Stimulated activated CD4-positive, alpha-beta T cell treated with anti-CD3 and anti-CD28 coated beads, Interleukin-4, amount 100 ng/mL, for 1 hour (primary cell): ENCODE results near the gene PIEZO1.
A peak's percentile ranks its signal among the peaks of the same experiment; 100 is the strongest.
"Not testable (repeated sequence)": the region's sequence is repeated elsewhere in the genome, so short reads cannot be mapped to it uniquely, and the experiment has no call there.

Experiments
- DNase-seq: peaks from one replicate; pipeline ENCODE4 v3.0.0-alpha.2; 2020

The PIEZO1 gene, protein sequence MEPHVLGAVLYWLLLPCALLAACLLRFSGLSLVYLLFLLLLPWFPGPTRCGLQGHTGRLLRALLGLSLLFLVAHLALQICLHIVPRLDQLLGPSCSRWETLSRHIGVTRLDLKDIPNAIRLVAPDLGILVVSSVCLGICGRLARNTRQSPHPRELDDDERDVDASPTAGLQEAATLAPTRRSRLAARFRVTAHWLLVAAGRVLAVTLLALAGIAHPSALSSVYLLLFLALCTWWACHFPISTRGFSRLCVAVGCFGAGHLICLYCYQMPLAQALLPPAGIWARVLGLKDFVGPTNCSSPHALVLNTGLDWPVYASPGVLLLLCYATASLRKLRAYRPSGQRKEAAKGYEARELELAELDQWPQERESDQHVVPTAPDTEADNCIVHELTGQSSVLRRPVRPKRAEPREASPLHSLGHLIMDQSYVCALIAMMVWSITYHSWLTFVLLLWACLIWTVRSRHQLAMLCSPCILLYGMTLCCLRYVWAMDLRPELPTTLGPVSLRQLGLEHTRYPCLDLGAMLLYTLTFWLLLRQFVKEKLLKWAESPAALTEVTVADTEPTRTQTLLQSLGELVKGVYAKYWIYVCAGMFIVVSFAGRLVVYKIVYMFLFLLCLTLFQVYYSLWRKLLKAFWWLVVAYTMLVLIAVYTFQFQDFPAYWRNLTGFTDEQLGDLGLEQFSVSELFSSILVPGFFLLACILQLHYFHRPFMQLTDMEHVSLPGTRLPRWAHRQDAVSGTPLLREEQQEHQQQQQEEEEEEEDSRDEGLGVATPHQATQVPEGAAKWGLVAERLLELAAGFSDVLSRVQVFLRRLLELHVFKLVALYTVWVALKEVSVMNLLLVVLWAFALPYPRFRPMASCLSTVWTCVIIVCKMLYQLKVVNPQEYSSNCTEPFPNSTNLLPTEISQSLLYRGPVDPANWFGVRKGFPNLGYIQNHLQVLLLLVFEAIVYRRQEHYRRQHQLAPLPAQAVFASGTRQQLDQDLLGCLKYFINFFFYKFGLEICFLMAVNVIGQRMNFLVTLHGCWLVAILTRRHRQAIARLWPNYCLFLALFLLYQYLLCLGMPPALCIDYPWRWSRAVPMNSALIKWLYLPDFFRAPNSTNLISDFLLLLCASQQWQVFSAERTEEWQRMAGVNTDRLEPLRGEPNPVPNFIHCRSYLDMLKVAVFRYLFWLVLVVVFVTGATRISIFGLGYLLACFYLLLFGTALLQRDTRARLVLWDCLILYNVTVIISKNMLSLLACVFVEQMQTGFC (N-terminal part only)

DNA sequence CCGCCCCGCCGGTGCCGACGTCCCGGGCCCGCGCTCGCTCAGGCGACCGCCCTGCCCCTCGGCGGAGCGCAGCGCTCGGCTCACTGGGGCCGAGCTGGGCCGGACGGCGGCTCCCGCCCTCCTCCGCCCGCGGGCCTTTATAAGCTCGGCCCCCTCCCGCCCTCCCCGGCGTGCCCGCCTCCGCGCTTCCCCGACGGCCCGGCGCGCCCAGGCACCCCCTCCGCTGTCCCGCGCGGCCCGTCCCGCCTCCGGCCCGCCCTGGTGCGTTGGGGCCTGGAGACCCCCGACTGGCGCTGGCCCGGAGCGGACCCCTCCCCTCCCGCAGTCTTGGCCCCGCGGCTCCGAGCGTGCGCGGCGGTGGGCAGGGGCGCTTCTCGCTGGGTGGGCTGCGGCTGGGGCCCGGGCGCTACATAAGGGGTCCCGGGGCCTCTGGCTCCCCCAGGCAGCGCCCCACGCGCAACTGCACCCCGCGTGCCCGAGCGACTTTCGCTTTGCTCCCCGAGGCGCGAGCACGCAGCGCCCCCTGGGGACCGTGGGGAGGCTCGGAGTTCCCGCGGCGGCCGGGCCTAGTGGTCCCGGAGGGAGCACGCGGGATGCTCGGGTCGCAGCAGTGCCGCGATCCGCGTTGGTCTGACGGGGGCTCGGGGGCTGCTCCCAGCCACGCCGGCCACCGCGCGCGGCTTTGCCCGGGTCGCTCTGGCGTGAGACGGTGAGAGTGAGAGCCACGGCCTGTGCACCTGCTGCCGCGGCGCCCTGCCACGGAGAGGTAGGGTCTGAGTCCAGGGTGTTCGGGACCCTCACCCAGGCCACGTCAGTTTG, at the start of gene PIEZO1:
Gene PIEZO1, minus strand, starts transcription at position 115 of the 819 bp plus-strand sequence. CDS start 256 bp downstream, outside the sequence.
- DNase-seq = peak; percentile 83

DNA sequence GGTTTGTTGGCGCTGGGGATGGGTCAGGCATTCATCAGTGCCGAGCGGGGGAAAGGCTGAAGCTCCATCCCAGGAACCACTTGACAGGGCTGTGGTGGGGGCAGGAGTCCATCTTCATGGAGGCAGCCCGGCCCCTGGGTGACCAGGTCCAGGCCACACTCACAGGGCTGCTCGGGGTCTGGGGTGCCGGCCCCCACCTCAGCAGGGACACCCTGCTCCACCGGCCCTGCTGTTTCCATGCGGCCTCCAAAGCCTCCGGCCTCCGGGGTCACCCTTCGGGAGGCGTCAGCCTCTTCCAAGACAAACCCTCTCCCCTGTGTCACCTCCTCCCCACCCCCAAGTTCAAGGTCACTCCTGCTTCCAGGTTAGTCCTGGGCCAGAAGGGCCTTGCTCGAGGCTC, 49.6 kb upstream of the PIEZO1 start:
- DNase-seq = no peak

DNA sequence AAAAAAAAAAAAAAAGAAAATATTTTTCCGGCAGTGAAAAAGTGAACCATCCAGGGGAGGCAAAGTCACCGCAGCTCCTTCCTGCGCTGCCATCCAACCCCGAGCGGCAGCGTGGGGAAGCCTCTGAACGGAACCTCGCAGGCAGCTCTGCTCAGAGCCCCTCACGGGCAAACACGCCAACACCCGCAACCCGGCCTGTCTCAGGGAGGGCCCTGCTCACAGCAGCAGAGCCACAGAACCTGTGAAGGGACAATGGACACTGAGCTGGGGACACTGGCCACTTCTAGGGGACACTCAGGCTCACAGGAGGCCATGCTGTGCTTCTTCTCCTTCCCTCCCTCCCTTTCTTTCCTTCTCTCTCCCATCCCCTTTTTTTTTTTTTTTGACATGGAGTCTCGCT, 48.1 kb upstream of the PIEZO1 start:
- DNase-seq = no peak

DNA sequence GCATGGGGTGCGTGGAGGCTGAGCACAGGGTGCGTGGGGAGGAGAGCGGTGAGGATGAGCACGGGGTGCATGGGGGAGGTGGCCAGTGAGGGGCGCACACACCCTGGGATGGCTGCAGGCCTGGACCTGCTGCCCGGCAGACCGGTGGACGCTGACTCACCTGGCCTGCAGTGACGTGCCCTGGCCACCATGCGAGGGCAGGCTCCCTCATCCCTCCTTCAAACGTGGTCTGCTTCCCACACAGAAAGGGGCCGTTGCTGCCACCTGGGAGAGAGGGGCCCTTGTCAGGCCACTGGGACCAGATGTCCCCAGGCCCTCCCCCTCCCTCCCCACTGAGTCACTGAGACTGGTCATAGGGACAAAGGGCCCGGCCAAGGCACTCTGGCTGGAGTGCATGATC, 46.8 kb upstream of the PIEZO1 start:
- DNase-seq = no peak

DNA sequence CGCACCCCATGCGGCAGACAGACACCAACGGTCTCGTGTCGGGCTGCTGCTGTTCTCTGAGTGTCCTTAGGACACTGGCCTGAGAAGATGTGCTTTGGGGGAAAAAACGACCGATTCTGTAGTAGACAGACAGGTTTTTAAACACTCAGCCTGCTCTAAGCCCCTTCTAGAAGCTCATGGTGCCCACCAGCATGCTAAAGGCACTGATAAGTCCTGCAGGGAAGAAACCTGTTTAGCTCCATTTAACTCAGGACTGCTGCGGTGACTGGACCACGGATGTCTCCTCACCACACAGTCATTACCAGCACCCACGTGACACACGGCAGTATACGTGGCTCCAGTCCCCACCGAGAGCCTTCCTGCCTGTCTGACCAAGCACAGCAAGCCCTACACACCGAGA, 45.8 kb upstream of the PIEZO1 start:
- no peak for DNase-seq

DNA sequence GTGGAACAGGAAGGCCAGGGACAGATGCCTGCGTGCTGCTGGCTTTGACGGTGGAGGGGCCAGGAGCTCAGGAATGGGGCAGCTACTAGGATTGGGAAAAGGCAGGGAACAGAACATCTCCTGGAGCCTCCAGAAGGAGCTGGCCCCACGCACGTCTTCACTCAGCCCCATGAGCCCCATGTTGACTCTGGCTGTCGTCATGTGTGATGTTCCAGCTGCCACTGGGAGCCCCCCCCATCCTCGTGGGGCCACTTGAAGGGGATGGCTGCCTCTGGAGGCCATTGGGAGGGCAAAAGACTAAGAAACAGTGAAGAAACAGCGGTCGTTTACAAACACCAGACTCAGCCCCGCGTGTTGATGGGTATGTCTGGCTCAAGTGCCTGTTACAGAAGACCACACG, 45.2 kb upstream of the PIEZO1 start:
- no peak for DNase-seq

DNA sequence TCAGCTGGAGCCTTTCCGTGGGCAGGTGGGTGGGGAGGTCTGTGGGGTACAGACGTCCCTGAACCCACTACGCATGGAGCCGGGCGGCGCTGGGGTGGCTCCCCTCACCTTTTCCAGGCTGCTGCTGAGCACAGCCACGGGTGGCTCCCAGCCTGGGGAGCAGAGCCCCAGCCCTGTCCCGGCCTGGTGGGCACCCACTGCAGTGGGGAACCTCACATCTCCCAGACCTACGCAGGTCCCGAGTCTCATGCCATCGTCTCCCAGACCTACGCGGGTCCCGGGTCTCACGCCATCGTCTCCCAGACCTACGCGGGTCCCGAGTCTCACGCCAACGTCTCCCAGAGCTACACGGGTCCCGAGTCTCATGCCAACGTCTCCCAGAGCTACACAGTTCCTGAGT, 43.7 kb upstream of the PIEZO1 start:
- DNase-seq = no peak

DNA sequence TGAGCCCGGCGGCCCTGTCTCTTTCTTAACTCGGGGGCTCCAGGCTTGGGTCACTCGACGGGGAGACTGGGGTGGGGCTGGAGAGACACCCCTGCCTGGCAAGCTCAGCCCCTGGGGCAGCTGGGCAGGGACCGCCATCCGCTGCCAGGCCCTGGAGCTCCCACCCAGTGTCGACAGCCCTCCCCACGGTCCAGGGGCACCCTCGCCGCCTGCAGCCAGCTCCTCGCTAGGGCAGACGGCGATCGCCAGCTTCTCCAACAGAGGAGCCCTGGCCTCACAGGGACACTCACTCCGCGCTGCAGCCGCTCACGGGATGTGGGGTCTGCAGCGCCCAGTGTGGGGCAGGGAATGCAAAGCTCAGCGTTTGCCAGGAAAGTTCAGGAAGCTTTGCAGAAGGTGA, 42.7 kb upstream of the PIEZO1 start:
- DNase-seq = no peak

DNA sequence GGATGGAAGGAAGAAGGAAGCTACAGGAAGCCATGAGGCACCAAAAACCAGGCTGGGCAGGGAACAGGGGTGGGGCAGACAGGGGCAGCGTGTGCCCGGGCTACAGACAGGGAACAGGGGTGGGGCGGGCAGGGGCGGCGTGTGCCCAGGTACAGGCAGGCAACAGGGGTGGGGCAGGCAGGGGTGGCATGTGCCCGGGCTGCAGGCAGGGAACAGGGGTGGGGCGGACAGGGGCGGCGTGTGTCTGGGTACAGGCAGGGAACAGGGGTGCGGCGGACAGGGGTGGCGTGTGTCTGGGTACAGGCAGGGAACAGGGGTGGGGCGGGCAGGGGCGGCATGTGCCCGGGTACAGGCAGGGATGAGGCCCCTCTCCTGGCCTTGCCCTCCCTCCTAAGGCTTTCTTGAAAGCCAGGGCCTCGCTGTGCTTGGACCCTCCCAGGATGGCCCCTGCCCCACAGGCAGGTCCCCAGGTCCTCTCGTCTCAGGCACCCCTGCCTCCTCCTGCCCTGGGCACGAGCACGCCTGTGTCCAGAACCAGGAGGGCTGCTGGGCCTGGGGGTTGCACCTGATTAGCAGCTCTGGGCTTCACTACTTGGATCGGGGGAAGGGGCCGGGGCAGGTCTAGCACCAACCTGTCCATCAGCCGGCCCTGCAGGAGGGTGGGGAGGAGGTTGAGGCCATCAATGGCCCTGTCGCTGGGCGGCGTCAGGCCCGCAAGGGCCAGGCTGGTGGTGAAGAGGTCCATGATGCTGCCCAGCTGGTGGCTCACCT, 41.2 kb upstream of the PIEZO1 start:
- no peak for DNase-seq

DNA sequence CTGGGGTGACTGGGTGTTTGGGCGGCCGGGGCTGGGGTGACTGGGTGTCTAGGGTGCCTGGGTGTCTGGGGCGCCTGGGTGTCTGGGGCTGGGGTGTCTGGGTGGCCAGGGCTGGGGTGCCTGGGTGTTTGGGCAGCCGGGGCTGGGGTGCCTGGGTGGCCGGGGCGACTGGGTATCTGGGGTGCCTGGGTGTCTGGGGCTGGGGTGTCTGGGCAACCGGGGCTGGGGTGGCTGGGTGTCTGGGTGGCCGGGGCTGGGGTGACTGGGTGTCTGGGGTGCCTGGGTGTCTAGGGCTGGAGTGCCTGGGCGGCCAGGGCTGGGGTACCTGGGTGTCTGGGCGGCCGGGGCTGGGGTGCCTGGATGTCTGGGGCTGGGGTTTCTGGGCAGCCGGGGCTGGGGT, 40.1 kb upstream of the PIEZO1 start:
- no peak for DNase-seq

DNA sequence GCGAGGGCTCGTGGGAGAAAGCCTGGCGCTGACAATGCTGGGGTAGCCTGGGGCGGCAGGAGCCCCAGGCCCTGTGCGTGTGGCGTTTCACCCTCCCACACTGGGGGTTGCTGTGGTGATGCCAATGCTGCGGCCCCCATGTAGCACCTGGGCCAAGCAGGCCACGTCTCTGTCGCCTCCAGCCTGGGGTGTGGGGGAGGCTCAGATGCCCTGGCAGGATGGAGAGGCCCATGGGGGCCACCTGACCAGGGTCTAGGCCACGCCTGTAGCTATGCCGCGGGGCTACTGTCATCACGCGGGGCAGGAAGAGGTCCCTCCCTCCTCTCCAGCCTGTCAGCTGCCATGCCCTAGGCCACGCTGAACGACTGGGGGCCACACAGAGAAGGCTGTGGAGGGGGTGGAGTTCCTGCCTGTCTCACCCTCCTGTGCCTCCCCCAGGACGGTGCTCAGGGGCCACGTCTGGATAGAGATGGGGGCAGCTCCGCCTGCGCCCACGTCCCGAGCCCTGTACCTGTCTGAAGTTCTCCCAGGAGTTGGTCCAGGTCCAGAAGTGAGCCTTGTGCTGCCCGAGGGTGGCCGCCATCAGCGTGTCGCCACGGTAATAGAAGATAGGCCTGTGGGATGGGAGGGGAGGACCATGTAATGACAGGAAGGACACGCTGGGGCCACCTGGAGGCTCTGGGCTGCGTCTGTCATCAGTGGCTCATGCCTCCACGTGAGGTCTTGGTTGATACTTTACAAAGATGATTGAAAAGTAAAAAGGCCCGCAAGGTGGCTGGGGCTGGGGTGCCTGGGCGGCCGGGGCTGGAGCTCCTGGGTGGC, 39.4 kb upstream of the PIEZO1 start:
- no peak for DNase-seq

DNA sequence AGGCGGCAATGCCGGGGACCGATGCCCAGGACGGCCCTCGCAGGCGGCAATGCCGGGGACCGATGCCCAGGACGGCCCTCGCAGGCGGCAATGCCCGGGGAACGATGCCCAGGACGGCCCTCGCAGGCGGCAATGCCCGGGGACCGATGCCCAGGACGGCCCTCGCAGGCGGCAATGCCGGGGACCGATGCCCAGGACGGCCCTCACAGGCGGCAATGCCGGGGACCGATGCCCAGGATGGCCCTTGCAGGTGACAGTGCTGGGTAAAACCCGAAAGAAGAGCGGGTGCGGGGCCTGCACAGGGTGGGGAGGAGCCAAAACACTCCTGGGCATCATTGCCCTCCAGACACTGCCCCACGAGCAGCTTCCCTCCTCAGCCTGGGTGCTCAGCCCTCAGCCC, 38.6 kb upstream of the PIEZO1 start:
- DNase-seq = not testable (repeated sequence)

DNA sequence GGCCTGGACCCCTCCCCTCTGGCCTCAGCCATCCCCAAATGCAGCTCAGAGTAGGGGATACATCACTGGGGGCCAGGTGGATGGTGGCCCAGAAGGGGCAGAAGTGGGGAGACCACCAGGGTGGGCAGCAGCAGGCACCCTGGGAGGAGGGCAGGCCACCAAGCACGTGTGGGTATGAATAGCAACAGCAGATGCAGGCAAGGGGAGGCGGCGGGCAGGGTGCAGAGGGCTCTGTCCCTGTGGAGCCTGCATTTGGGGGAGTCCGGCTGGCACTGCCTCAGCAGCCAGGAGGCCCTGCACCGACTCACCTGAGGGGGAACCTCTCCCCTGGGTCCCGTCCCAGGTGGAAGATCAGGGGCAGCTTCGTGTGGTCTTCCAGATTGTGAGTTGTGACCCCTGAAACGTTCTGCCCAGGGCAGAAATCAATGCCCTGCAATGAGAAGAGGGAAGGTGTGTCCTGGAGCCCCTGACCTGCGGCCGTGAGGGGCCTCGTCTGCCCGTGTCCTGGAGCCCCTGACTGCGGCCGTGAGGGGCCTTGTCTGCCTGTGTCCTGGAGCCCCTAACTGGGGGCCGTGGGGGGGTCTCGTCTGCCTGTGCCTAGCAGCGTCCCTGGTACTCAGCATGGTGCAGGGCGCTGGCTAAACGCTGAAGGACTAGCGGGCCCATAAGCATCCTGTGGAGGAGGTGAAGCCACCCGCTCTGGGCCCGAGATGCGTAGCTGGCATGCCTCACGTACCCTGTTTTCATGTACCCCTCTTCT, 37.4 kb upstream of the PIEZO1 start:
- no peak for DNase-seq

DNA sequence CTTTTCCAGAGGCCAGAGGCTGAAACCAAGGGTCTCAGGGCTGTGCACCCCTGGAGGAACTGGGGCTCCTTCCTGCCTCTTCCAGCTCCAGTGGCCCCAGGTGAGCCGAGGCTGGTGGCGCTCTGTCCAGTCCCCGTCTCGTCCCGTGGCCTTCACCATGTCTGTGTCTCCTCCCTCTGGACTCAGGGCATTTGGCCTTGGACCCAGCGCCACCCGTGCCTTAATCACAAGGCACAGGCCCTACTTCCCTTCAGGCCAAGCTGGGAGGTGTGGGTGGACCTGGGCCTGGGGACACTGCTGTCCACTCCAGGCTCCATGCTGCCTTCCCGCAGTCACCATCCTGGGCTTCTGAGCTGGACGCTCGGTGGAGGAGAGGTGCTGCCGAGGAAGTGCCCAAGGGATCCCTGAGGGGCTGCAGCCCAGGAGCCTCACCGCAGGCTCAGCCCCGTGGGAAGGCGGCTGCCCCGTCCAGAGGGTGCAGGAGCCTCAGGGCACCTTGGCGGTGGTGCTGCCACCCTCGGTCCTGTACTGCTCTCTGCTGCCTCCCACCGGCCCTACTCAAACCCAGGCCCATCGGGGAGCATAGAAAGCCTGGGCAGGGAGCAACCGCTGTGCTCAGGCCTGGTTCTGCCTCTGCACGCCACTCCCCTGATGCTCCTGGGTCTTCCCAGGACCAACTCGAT, 36.3 kb upstream of the PIEZO1 start:
- no peak for DNase-seq

DNA sequence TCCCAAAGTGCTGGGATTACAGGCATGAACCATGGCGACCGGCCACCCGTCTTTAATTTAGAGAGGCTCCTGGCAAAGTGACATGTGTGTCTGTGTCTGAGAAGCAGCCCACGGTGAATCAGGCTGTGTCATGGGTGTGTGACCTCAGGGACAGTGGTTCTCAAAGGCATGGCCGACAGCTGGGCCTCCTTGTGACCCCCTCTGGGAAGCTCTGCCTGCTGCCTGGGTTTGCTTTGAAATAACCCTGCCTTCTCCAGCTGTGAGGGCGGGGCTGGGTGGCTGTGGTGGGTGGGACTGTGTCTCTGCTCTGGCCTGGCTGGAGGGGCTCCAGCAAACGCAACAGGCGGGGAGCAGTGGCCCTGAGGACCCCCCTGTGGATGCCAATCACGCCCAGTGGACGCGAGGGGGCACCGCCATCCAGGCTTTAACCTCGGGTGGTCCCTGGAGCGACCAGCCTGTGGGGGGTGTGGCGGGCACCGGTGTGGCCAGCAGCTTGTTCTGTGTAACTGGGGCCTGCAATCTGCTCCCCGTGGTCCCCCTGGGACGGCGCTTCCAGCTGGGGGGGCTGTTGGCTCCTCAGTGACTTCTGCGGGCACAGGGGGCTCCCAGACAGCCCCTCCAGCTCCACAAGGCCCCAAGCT, 35.5 kb upstream of the PIEZO1 start:
- DNase-seq = no peak

DNA sequence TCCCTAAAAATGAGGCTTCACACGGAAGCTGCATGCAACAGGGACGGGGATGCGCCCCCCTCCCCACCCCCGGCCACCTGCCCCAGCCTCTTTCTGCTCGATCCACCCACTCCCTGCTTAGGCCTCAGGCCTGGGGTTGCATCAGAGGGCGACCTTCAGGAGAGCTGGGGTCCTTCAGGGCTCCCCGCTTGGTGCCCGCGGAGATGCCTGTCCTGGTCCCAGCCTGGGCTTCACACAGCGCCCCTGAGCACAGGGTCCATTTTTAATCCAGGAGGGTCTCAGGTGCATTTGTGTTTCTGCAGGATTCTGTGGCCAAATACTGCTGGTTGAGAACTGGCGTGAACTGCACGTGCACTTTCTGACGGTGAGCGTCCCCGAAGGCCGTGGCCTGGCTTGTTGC, 34.1 kb upstream of the PIEZO1 start:
- no peak for DNase-seq

DNA sequence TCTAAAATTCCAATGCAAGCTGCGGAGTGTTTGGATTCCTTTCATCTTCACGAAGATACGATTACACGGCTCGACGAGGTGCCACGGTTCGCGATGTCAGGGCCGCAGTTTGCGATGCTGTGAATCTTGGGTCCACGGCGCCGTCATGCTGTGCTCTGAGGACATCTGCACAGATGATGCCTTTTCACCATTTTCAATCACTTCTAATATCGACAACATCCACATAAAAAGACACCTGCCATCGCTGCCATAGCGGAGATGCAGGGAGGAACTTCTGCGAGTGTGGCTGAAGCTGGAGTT, 33.5 kb upstream of the PIEZO1 start:
- DNase-seq = no peak

DNA sequence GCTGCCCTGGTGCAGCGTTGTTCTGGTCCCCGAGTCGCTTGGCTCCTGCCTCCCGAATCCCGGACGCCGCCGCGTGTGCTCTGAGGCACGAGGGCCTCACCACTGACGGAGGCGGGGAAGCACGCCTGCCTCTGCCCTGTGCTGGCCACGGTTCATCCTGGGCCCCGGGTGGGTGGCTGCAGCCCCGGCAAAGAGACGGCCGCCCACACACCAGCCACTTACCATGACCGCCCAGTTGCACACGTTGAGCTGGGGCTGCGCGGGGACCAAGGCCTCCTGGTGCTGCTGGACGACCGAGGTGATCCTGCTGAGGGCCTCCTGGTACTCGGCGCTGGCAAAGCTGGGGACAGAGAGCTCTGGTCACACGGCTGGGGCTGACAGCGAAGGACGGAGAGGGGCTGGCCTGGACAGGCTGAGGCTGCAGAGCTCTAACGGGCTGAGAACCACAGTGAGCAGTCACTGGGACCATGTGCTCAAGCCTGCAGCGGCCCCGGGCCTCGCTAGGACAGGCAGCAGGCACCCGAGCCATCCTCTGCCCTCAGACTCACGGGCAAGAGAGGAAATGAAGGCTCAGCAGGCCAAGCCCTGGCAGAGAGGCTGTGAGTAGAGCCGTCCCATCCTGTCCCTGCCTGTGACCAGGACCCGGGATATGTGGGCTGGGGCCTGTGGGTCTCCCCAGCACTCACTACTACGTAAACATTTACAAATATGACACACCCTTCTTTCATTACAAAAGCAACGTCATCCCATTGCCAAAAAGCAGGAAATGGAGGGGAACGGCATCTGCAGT, 33.0 kb upstream of the PIEZO1 start:
- DNase-seq = no peak
